H1 (cell line): ENCODE measurements around the gene PAX7.

Experiments
- CBX8 ChIP-seq: fragments of 300-800, 300-1000 bp; sonication (generic); IDR thresholded peaks from 2 replicates; pipeline ENCODE4 v1.7.1; 2016; ENCODE audit warnings: low read depth, low read length, borderline replicate concordance
- CTCF ChIP-seq, 3 experiments: IDR thresholded peaks; 1 replicate in 2 of 3; 2 replicates in 1 of 3; pipeline versions ENCODE4 v1.5.1 to v1.6.1; 2011; ENCODE audit warnings: low read length in 3 of 3, mild to moderate bottlenecking in 3 of 3, inconsistent platforms in 2 of 3, low read depth in 1 of 3, moderate library complexity in 1 of 3; ENCODE audit not compliant: insufficient read depth in 1 of 3; ENCODE audit errors: control extremely low read depth in 1 of 3
- POLR2A ChIP-seq, 2 experiments: IDR thresholded peaks; 1 replicate in 1 of 2; 2 replicates in 1 of 2; pipeline ENCODE4 v1.6.1; 2011; ENCODE audit warnings: low read depth in 2 of 2, low read length in 2 of 2, mild to moderate bottlenecking in 2 of 2; ENCODE audit errors: control extremely low read depth in 1 of 2
- POLR2AphosphoS5 ChIP-seq: IDR thresholded peaks from 2 replicates; pipeline ENCODE4 v1.6.1; 2011; ENCODE audit warnings: low read depth, low read length
- RAD21 ChIP-seq, 2 experiments: IDR thresholded peaks in 1 of 2; conservative IDR thresholded peaks in 1 of 2; 2 replicates each; pipeline ENCODE4 v1.6.1; 2011; ENCODE audit warnings: low read depth in 2 of 2, low read length in 2 of 2, improper control_type of control experiment in 1 of 2, inconsistent platforms in 1 of 2, mild to moderate bottlenecking in 1 of 2, moderate library complexity in 1 of 2
- RFX5 ChIP-seq: IDR thresholded peaks from 2 replicates; pipeline ENCODE4 v1.6.1; 2011; ENCODE audit warnings: low read depth, low read length, improper control_type of control experiment, borderline replicate concordance
- RNF2 ChIP-seq: fragments of 200-900, 300-1000 bp; sonication (generic); IDR thresholded peaks from 2 replicates; pipeline ENCODE4 v1.7.1; 2016; ENCODE audit warnings: borderline replicate concordance, low read depth, mild to moderate bottlenecking, antibody characterized with exemption, low read length; ENCODE audit not compliant: poor library complexity, severe bottlenecking; ENCODE audit errors: missing control alignments
- SP4 ChIP-seq: IDR thresholded peaks from 2 replicates; pipeline ENCODE4 v1.6.1; 2012; ENCODE audit warnings: low read length, inconsistent platforms
- TAF7 ChIP-seq: optimal IDR thresholded peaks from 2 replicates; pipeline ENCODE3; 2011; ENCODE audit warnings: low read depth, mild to moderate bottlenecking, inconsistent platforms, low read length, moderate library complexity, borderline replicate concordance

GRCh38 chr1:18614069-18614735, 16.4 kb upstream of the PAX7 start:
- no peak for TF ChIP-seq CTCF (IDR thresholded peaks at IDR 0.05; ENCODE audit: control extremely low read depth in 1 of 3, insufficient read depth in 1 of 3, low read depth in 1 of 3, low read length in 3 of 3)
- TF ChIP-seq RAD21 (IDR thresholded peaks at IDR 0.05 in 1 of 2, conservative IDR thresholded peaks at IDR 0.05 in 1 of 2; ENCODE audit: low read depth in 2 of 2, low read length in 2 of 2), result no peak
- TF ChIP-seq POLR2AphosphoS5, result no peak
- no peak for TF ChIP-seq TAF7
- no peak for TF ChIP-seq RNF2
- no peak for TF ChIP-seq RFX5
- no peak for TF ChIP-seq SP4
- TF ChIP-seq POLR2A (IDR thresholded peaks at IDR 0.05; ENCODE audit: control extremely low read depth in 1 of 2, low read depth in 2 of 2, low read length in 2 of 2), result no peak
- no peak for TF ChIP-seq CBX8
